PFSK-1 (cell line): Measurements from ENCODE around the gene PHACTR1.

Experiments
- FOXP2 ChIP-seq: optimal IDR thresholded peaks from 2 replicates; pipeline ENCODE3; 2011; ENCODE audit warnings: borderline replicate concordance, control low read depth, inconsistent platforms; ENCODE audit not compliant: insufficient read depth; ENCODE audit errors: extremely low read length, extremely low read depth
- POLR2AphosphoS5 ChIP-seq: IDR thresholded peaks from 2 replicates; pipeline ENCODE4 v1.6.1; 2012; ENCODE audit warnings: low read depth, mild to moderate bottlenecking, control low read depth, low read length, moderate library complexity
- REST ChIP-seq, 2 experiments: IDR thresholded peaks; 2 replicates each; pipeline versions ENCODE4 v1.6.1 to v1.8.0; 2011 to 2012; ENCODE audit warnings: low read depth in 2 of 2, low read length in 2 of 2, control low read depth in 1 of 2, inconsistent platforms in 1 of 2, mild to moderate bottlenecking in 1 of 2, moderate library complexity in 1 of 2; ENCODE audit not compliant: insufficient read depth in 1 of 2
- SIN3A ChIP-seq: IDR thresholded peaks from 2 replicates; pipeline ENCODE4 v1.6.1; 2012; ENCODE audit warnings: mild to moderate bottlenecking, low read length, moderate library complexity, borderline replicate concordance; ENCODE audit not compliant: insufficient read depth
- TAF1 ChIP-seq: IDR thresholded peaks from 2 replicates; pipeline ENCODE4 v1.6.1; 2012; ENCODE audit warnings: low read length, control low read depth, borderline replicate concordance; ENCODE audit not compliant: insufficient read depth

DNA sequence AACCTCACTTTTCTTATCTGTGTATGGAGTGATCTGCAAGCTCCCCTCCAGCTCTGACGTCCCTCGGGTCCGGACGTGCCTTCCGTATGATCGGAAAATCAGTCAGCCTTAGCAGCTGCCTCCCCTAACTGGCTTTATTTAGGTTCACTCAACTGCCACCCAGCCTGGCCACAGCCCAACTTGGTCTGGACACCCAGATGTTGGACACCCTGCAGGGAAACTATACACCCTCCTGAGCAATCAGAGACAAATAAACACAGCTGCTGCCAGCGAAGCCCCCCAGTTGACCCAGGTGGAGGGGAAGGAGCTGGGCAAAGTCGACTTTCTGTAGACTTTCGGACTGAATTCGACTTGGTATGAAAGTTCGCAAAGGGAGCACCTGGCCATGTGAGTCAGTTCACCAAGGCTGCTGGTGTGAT, 582.8 kb downstream of the PHACTR1 start:
- TF ChIP-seq POLR2AphosphoS5 (no peak), SIN3A (no peak), REST (IDR thresholded peaks at IDR 0.05; ENCODE audit: insufficient read depth in 1 of 2, low read depth in 2 of 2, low read length in 2 of 2) (no peak), TAF1 (no peak), FOXP2 (no peak)
